ENCODE results near the gene CENPH. TPM values are rescaled to one million over a fixed set of nuclear protein-coding genes. Genes with fewer than 3 reads are reported as not detected.
"Not testable (repeated sequence)": the region's sequence is repeated elsewhere in the genome, so short reads cannot be mapped to it uniquely, and the experiment has no call there.

The CENPH gene
- total RNA-seq, 1 experiment from 2014 or later, result 45.7 TPM

GRCh38 chr5:69217151-69217511 lies 27.7 kb downstream of the CENPH start:
- H3K27me3 ChIP-seq (ENCODE audit: insufficient read depth, low read depth), result no peaks in the 10 kb centered on the region
- no TSS peak for BruUV-seq (replicated peaks)
- DNase-seq, result no peak
- H4K20me1 ChIP-seq (ENCODE audit: insufficient read depth), result no peaks in the 10 kb centered on the region; the same call in 1 of the 2 replicates
- no peak overlapping the region for H3K27ac ChIP-seq
- peaks cover 16% of the 10 kb centered on the region for H3K4me1 ChIP-seq (replicated peaks; ENCODE audit: insufficient read depth)
- H3K9me2 ChIP-seq (ENCODE audit: insufficient read depth), result no peaks in the 10 kb centered on the region
- H3K36me3 ChIP-seq (ENCODE audit: low read depth), result no peaks in the 10 kb centered on the region
- ChIA-PET POLR2A (ENCODE audit: unreplicated experiment) (interaction anchor here (1.0 kb wide), 1 partner anchor 17 kb away, joined by 7 read pairs; the partner anchor contains the start of gene CDK7), CTCF (no interaction called here)
- intact Hi-C loops (cut with micrococcal nuclease; ENCODE audit: unreplicated experiment), result no loop called here
- peak overlapping the region; percentile 89 for H3K4me3 ChIP-seq
- TF ChIP-seq, protein P1, sequence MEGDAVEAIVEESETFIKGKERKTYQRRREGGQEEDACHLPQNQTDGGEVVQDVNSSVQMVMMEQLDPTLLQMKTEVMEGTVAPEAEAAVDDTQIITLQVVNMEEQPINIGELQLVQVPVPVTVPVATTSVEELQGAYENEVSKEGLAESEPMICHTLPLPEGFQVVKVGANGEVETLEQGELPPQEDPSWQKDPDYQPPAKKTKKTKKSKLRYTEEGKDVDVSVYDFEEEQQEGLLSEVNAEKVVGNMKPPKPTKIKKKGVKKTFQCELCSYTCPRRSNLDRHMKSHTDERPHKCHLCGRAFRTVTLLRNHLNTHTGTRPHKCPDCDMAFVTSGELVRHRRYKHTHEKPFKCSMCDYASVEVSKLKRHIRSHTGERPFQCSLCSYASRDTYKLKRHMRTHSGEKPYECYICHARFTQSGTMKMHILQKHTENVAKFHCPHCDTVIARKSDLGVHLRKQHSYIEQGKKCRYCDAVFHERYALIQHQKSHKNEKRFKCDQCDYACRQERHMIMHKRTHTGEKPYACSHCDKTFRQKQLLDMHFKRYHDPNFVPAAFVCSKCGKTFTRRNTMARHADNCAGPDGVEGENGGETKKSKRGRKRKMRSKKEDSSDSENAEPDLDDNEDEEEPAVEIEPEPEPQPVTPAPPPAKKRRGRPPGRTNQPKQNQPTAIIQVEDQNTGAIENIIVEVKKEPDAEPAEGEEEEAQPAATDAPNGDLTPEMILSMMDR (conservative IDR thresholded peaks at IDR 0.05), result no peak
- no peak for TF ChIP-seq EZH2 (IDR thresholded peaks at IDR 0.05; ENCODE audit: low read depth)
- peaks cover 6% of the 10 kb centered on the region; the same call in 1 of the 2 replicates for H3F3A ChIP-seq (ENCODE audit: insufficient read depth, low read depth)
- peak overlapping the region; percentile 98 for H2AFZ ChIP-seq
- peaks cover 22% of the 10 kb centered on the region for H3K79me2 ChIP-seq (ENCODE audit: low read depth)
- H3K9me3 ChIP-seq (ENCODE audit: insufficient read depth, low read depth), result no peaks in the 10 kb centered on the region; the same call in 1 of the 2 replicates
- H3K4me2 ChIP-seq, result peak overlapping the region; percentile 86

DNA sequence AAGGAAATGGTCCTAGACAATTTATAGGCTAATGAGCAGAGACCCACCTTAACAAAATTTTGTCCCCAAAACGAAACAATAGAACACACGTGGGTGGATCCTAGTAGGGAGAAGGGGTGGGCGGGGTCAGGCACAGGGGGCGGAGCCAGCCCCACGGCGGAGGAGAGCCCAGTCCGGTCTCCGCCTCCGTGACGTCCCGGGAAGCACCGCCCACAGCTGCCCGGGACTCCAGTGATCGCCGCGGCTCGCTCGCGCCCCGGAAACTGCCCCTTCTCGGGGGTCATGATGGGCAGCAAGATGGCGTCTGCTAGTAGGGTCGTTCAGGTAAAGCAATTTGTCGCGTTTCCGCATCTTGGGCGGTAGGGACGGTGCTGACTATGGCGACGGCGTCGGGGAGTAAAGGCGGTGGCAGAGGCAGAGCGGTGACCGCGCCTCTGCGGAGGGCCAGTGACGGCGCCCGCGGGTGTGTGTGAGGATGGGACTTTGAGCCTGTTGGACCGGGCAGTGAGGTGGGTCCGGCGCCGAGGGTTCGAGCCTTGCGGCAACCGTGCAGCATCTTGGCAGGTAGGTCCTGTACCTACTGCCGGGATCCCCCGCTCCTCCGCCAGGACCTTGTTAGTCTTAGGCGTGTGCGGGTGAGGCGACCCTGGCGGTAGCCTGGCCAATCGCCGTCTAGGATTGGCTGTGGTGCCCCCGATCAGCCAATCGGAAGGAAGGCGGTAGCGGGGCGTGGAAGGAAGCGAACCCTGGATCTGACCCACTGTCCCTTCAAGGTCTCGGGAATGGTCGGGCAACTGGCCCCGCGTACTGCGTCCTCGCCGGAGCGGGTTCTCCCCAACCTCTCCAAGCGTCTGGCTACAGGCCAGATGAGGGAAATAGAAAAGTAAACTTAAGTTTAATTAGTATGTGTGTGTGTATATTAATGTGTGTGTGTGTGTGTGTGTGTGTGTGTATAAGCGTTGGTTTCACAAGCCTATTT lies 28.5 kb downstream of the CENPH start:
- CTCF ChIA-PET, result no interaction called here

GRCh38 chr5:69219939-69220338 lies 30.6 kb downstream of the CENPH start:
- no peaks in the 10 kb centered on the region for H3K27me3 ChIP-seq (ENCODE audit: insufficient read depth, low read depth)
- intact Hi-C loops (cut with micrococcal nuclease; ENCODE audit: unreplicated experiment), result no loop called here
- TF ChIP-seq EZH2 (IDR thresholded peaks at IDR 0.05; ENCODE audit: low read depth), result no peak
- TF ChIP-seq, protein P1 (conservative IDR thresholded peaks at IDR 0.05), result no peak
- peaks cover 6% of the 10 kb centered on the region; the same call in 1 of the 2 replicates for H3F3A ChIP-seq (ENCODE audit: insufficient read depth, low read depth)
- no peak overlapping the region for H2AFZ ChIP-seq
- no peak overlapping the region for H3K4me2 ChIP-seq
- no peaks in the 10 kb centered on the region for H3K36me3 ChIP-seq (ENCODE audit: low read depth)
- H3K4me1 ChIP-seq (replicated peaks; ENCODE audit: insufficient read depth), result peaks cover 16% of the 10 kb centered on the region
- no peak overlapping the region for H3K4me3 ChIP-seq
- H3K79me2 ChIP-seq (ENCODE audit: low read depth), result peaks cover 22% of the 10 kb centered on the region
- ChIA-PET CTCF (no interaction called here), POLR2A (ENCODE audit: unreplicated experiment) (no interaction called here)
- H3K9me2 ChIP-seq (ENCODE audit: insufficient read depth), result no peaks in the 10 kb centered on the region
- H3K27ac ChIP-seq, result no peak overlapping the region
- no TSS peak for BruUV-seq (replicated peaks)
- H3K9me3 ChIP-seq (ENCODE audit: insufficient read depth, low read depth), result no peaks in the 10 kb centered on the region; the same call in 1 of the 2 replicates
- no peaks in the 10 kb centered on the region; the same call in 1 of the 2 replicates for H4K20me1 ChIP-seq (ENCODE audit: insufficient read depth)
- no peak for DNase-seq

More for the DNA sequence above, 28.5 kb downstream of the CENPH start:
- Histone ChIP-seq H3K27me3 (ENCODE audit: insufficient read depth, low read depth) (no peaks in the 10 kb centered on the region), H3K4me2 (peak overlapping the region; percentile 86), H3K4me3 (peak overlapping the region; percentile 89), H3K79me2 (ENCODE audit: low read depth) (peaks cover 22% of the 10 kb centered on the region), H3K4me1 (replicated peaks; ENCODE audit: insufficient read depth) (peaks cover 16% of the 10 kb centered on the region), H3K36me3 (ENCODE audit: low read depth) (no peaks in the 10 kb centered on the region), H3K9me2 (ENCODE audit: insufficient read depth) (no peaks in the 10 kb centered on the region), H4K20me1 (ENCODE audit: insufficient read depth) (no peaks in the 10 kb centered on the region; the same call in 1 of the 2 replicates), H2AFZ (peak overlapping the region; percentile 98), H3F3A (ENCODE audit: insufficient read depth, low read depth) (peaks cover 6% of the 10 kb centered on the region; the same call in 1 of the 2 replicates), H3K9me3 (ENCODE audit: insufficient read depth, low read depth) (no peaks in the 10 kb centered on the region; the same call in 1 of the 2 replicates), H3K27ac (peak overlapping the region; percentile 50)
- TF ChIP-seq, protein P1 (conservative IDR thresholded peaks at IDR 0.05), result no peak; the same call in 1 of the 2 replicates
- TF ChIP-seq EZH2 (IDR thresholded peaks at IDR 0.05; ENCODE audit: low read depth), result no peak
- peak; percentile 78 to 92 for DNase-seq
- POLR2A ChIA-PET (ENCODE audit: unreplicated experiment), result no interaction called here
- TSS peak; percentile 59 for BruUV-seq (replicated peaks)
- intact Hi-C loops (cut with micrococcal nuclease; ENCODE audit: unreplicated experiment), result no loop called here

- H3K9me3 ChIP-seq (ENCODE audit: insufficient read depth, low read depth); H3K4me3 ChIP-seq; H3K27me3 ChIP-seq (ENCODE audit: insufficient read depth, low read depth); POLR2A ChIA-PET (ENCODE audit: unreplicated experiment); H2AFZ ChIP-seq; intact Hi-C loops (cut with micrococcal nuclease; ENCODE audit: unreplicated experiment); H3K36me3 ChIP-seq (ENCODE audit: low read depth); DNase-seq; H4K20me1 ChIP-seq (ENCODE audit: insufficient read depth); H3K27ac ChIP-seq; H3K4me2 ChIP-seq; BruUV-seq (replicated peaks); H3F3A ChIP-seq (ENCODE audit: insufficient read depth, low read depth); CTCF ChIA-PET; H3K9me2 ChIP-seq (ENCODE audit: insufficient read depth): not testable (repeated sequence)
- Histone ChIP-seq H3K79me2 (ENCODE audit: low read depth) (peaks cover 22% of the 10 kb centered on the region), H3K4me1 (replicated peaks; ENCODE audit: insufficient read depth) (peaks cover 16% of the 10 kb centered on the region)
These were observed 31.0 kb downstream of the CENPH start for GRCh38 chr5:69220371-69220770.

- H3K36me3 ChIP-seq (ENCODE audit: low read depth); H3K27me3 ChIP-seq (ENCODE audit: insufficient read depth, low read depth); H3K27ac ChIP-seq; H3K9me3 ChIP-seq (ENCODE audit: insufficient read depth, low read depth); BruUV-seq (replicated peaks); DNase-seq; H3K9me2 ChIP-seq (ENCODE audit: insufficient read depth); H4K20me1 ChIP-seq (ENCODE audit: insufficient read depth); H3K4me3 ChIP-seq; CTCF ChIA-PET; H2AFZ ChIP-seq; H3F3A ChIP-seq (ENCODE audit: insufficient read depth, low read depth); H3K4me2 ChIP-seq; intact Hi-C loops (cut with micrococcal nuclease; ENCODE audit: unreplicated experiment): not testable (repeated sequence)
- peaks cover 16% of the 10 kb centered on the region for H3K4me1 ChIP-seq (replicated peaks; ENCODE audit: insufficient read depth)
- POLR2A ChIA-PET (ENCODE audit: unreplicated experiment), result interaction anchor here (0.8 kb wide), 1 partner anchor 127 kb away, joined by 8 read pairs; no protein-coding TSS in a partner anchor
- peaks cover 22% of the 10 kb centered on the region for H3K79me2 ChIP-seq (ENCODE audit: low read depth)
These were observed 31.4 kb downstream of the CENPH start for GRCh38 chr5:69220833-69221232.

Measured in PC-9 (cell line).